Hindlimb muscle (tissue), 1 donor: Measurements from ENCODE around the gene CCDC38. TPM values are rescaled to one million over a fixed set of nuclear protein-coding genes. Genes with fewer than 3 reads are reported as not detected.

ENCODE experiments used
- DNase-seq: peaks from one replicate; pipeline ENCODE4 v3.0.0-alpha.2; 2013
- polyA plus RNA-seq: library from polyadenylated mRNA; unstranded; fragments of 120-200 nt; gene quantifications from one replicate; pipeline ENCODE4 v1.2.1, GENCODE V29; 2013; ENCODE audit not compliant: insufficient read length

CCDC38 gene
- polyA plus RNA-seq, 1 donor = not detected

- no peak for DNase-seq
These were observed 111.9 kb downstream of the CCDC38 start for GRCh38 chr12:95830335-95831089.

GRCh38 chr12:95829395-95829794 is 113.0 kb downstream of the CCDC38 start:
- DNase-seq = no peak

GRCh38 chr12:95820096-95820703 is 122.2 kb downstream of the CCDC38 start:
- peak; percentile 19 for DNase-seq

Other genes with a start within 250 kb of the CCDC38 start
- 40.7 TPM for gene NTN4, start 151.8 kb downstream of the CCDC38 start, polyA plus RNA-seq
- 46.5 TPM for gene SNRPF, start 83.7 kb downstream of the CCDC38 start, polyA plus RNA-seq
- 0.10 TPM for gene AMDHD1, start 717 bp upstream of the CCDC38 start, polyA plus RNA-seq
- 0.81 TPM for gene HAL, start 53.7 kb upstream of the CCDC38 start, polyA plus RNA-seq
- gene LTA4H, start 93.0 kb upstream of the CCDC38 start, polyA plus RNA-seq = 66.0 TPM